H1 (cell line): ENCODE results near the gene COX6A2. TPM values are rescaled to one million over a fixed set of nuclear protein-coding genes. Genes with fewer than 3 reads are reported as not detected.

ENCODE experiments used
- CTCF ChIA-PET: fragments of 300-600 bp; sonication (Branson Sonifier 250); formaldehyde crosslinking; loops from one replicate; lab custom pipeline; 2021; ENCODE audit not compliant: partially characterized antibody; lab: Charles Lee
- POLR2A ChIA-PET: fragments of 300-600 bp; sonication (Branson Sonifier 250); formaldehyde crosslinking; loops from one replicate; lab custom pipeline; 2021; ENCODE audit warnings: inconsistent platforms; ENCODE audit not compliant: partially characterized antibody; lab: Charles Lee
- DNase-seq, 2 experiments: peaks; one replicate each; pipeline versions ENCODE4 v3.0.0 to v3.0.0-alpha.2; 2010 to 2022; ENCODE audit warnings: low spot score in 2 of 2, low read depth in 1 of 2, mixed read lengths in 1 of 2
- FAIRE-seq: peaks from 2 replicates; lab custom pipeline; 2011; peaks lifted over from hg19 to GRCh38; lab: Jason Lieb, UNC
- H2AFZ ChIP-seq: 2 replicates; pipeline ENCODE4 v1.8.1; 2012; ENCODE audit warnings: low read length, inconsistent platforms
- H2AK5ac ChIP-seq: 2 replicates; pipeline ENCODE4 v1.6.1; 2013; ENCODE audit warnings: low read depth, low read length
- H2BK120ac ChIP-seq: replicated peaks from 2 replicates; pipeline ENCODE3; 2013; ENCODE audit warnings: low read depth, low read length, inconsistent platforms
- H2BK12ac ChIP-seq: 2 replicates; pipeline ENCODE4 v1.6.1; 2013; ENCODE audit warnings: low read depth, low read length
- H2BK15ac ChIP-seq: 2 replicates; pipeline ENCODE4 v1.6.1; 2013; ENCODE audit warnings: low read length
- H2BK20ac ChIP-seq: 2 replicates; pipeline ENCODE4 v1.6.1; 2013; ENCODE audit warnings: low read length
- H2BK5ac ChIP-seq: 2 replicates; pipeline ENCODE4 v1.6.1; 2013; ENCODE audit warnings: low read depth, low read length
- H3K14ac ChIP-seq: 2 replicates; pipeline ENCODE4 v1.6.1; 2013; ENCODE audit warnings: inconsistent platforms; ENCODE audit not compliant: insufficient read length
- H3K18ac ChIP-seq: 2 replicates; pipeline ENCODE4 v1.6.1; 2013; ENCODE audit warnings: low read length; ENCODE audit errors: extremely low read depth
- H3K23ac ChIP-seq: 2 replicates; pipeline ENCODE4 v1.6.1; 2013; ENCODE audit warnings: inconsistent platforms; ENCODE audit not compliant: insufficient read length
- H3K23me2 ChIP-seq: 2 replicates; pipeline ENCODE4 v1.6.1; 2013; ENCODE audit warnings: low read depth, low read length
- H3K27ac ChIP-seq: 2 replicates; pipeline ENCODE4 v1.6.1; 2011; ENCODE audit warnings: low read depth, low read length, inconsistent platforms
- H3K27me3 ChIP-seq, 4 experiments: replicated peaks in 1 of 4; 1 replicate in 1 of 4; 2 replicates in 3 of 4; pipeline versions ENCODE4 v1.6.1 to v1.8.1; 2011 to 2013; ENCODE audit warnings: low read length in 3 of 4, mild to moderate bottlenecking in 3 of 4, inconsistent platforms in 2 of 4, mixed read lengths in 2 of 4, moderate library complexity in 1 of 4; ENCODE audit not compliant: control insufficient read depth in 3 of 4, insufficient read depth in 3 of 4; ENCODE audit errors: extremely low read depth in 1 of 4
- H3K36me3 ChIP-seq, 4 experiments: 2 replicates each; pipeline versions ENCODE4 v1.6.1 to v1.8.1; 2011 to 2013; ENCODE audit warnings: mild to moderate bottlenecking in 4 of 4, low read length in 3 of 4, moderate library complexity in 2 of 4, control low read depth in 1 of 4, inconsistent platforms in 1 of 4; ENCODE audit not compliant: insufficient read depth in 4 of 4, control insufficient read depth in 2 of 4
- H3K4ac ChIP-seq: replicated peaks from 2 replicates; pipeline ENCODE3; 2013; ENCODE audit warnings: low read length, low read depth, mixed read lengths, inconsistent platforms; ENCODE audit not compliant: insufficient read length
- H3K4me1 ChIP-seq, 4 experiments: replicated peaks in 1 of 4; 1 replicate in 1 of 4; 2 replicates in 3 of 4; pipeline versions ENCODE4 v1.6.1 to v1.8.1; 2011 to 2013; ENCODE audit warnings: low read length in 3 of 4, inconsistent platforms in 2 of 4, mixed read lengths in 1 of 4; ENCODE audit not compliant: insufficient read depth in 4 of 4, control insufficient read depth in 3 of 4
- H3K4me2 ChIP-seq, 2 experiments: 2 replicates each; pipeline versions ENCODE4 v1.6.1 to v1.8.1; 2011 to 2013; ENCODE audit warnings: low read depth in 2 of 2, low read length in 2 of 2, control low read depth in 1 of 2, inconsistent platforms in 1 of 2, mild to moderate bottlenecking in 1 of 2; ENCODE audit not compliant: insufficient read depth in 1 of 2
- H3K4me3 ChIP-seq, 4 experiments: fragments of 200-600, 300-600 bp in 1 of 4; sonication (generic), shearing (Covaris generic), sonication (Bioruptor Twin) in 1 of 4; 2 replicates each; pipeline versions ENCODE4 v1.5.1 to v1.8.1; 2011 to 2016; ENCODE audit warnings: low read length in 4 of 4, low read depth in 3 of 4, control low read depth in 2 of 4, inconsistent platforms in 2 of 4, mild to moderate bottlenecking in 2 of 4, mixed read lengths in 1 of 4, moderate library complexity in 1 of 4; ENCODE audit not compliant: insufficient read depth in 2 of 4; ENCODE audit errors: extremely low read depth in 1 of 4
- H3K56ac ChIP-seq: replicated peaks from 2 replicates; pipeline ENCODE3; 2013; ENCODE audit warnings: low read depth, mild to moderate bottlenecking, mixed read lengths, low read length, inconsistent platforms; ENCODE audit not compliant: insufficient read length
- H3K79me1 ChIP-seq: 2 replicates; pipeline ENCODE4 v1.6.1; 2013; ENCODE audit warnings: low read depth, low read length, control low read depth
- H3K79me2 ChIP-seq, 2 experiments: 2 replicates each; pipeline versions ENCODE4 v1.6.1 to v1.8.1; 2012 to 2013; ENCODE audit warnings: low read length in 2 of 2, mild to moderate bottlenecking in 2 of 2, inconsistent platforms in 1 of 2; ENCODE audit not compliant: insufficient read depth in 2 of 2, control insufficient read depth in 1 of 2
- H3K9ac ChIP-seq, 4 experiments: replicated peaks in 1 of 4; 1 replicate in 1 of 4; 2 replicates in 3 of 4; pipeline versions ENCODE4 v1.6.1 to v1.8.1; 2011 to 2013; ENCODE audit warnings: low read depth in 3 of 4, low read length in 3 of 4, control low read depth in 2 of 4, mild to moderate bottlenecking in 2 of 4, moderate library complexity in 2 of 4, inconsistent platforms in 1 of 4; ENCODE audit errors: extremely low read depth in 1 of 4
- H3K9me3 ChIP-seq, 2 experiments: 2 replicates each; pipeline versions ENCODE4 v1.6.1 to v1.8.1; 2012 to 2013; ENCODE audit warnings: mild to moderate bottlenecking in 2 of 2, moderate library complexity in 2 of 2, control low read depth in 1 of 2, inconsistent platforms in 1 of 2, low read depth in 1 of 2, low read length in 1 of 2, mixed read lengths in 1 of 2; ENCODE audit not compliant: insufficient read depth in 2 of 2
- H4K20me1 ChIP-seq, 2 experiments: replicated peaks in 1 of 2; 2 replicates each; pipeline versions ENCODE3 to v1.8.1; 2011 to 2013; ENCODE audit warnings: inconsistent platforms in 2 of 2, low read length in 2 of 2, mild to moderate bottlenecking in 1 of 2; ENCODE audit not compliant: insufficient read depth in 2 of 2, control insufficient read depth in 1 of 2
- H4K5ac ChIP-seq: 2 replicates; pipeline ENCODE4 v1.6.1; 2013; ENCODE audit warnings: low read length, low read depth, mixed read lengths, inconsistent platforms; ENCODE audit not compliant: insufficient read length
- H4K8ac ChIP-seq: 2 replicates; pipeline ENCODE4 v1.8.0; 2013; ENCODE audit warnings: mild to moderate bottlenecking, moderate library complexity, low read length, inconsistent platforms; ENCODE audit not compliant: insufficient read depth; ENCODE audit errors: extremely low read depth
- H4K91ac ChIP-seq: replicated peaks from 2 replicates; pipeline ENCODE3; 2013; ENCODE audit warnings: low read length, mixed read lengths, inconsistent platforms; ENCODE audit not compliant: insufficient read length
- BACH1 ChIP-seq: IDR thresholded peaks from 2 replicates; pipeline ENCODE4 v1.6.1; 2012; ENCODE audit warnings: low read length, improper control_type of control experiment
- EP300 ChIP-seq, 2 experiments: IDR thresholded peaks; 1 replicate in 1 of 2; 2 replicates in 1 of 2; pipeline ENCODE4 v1.6.1; 2011 to 2012; ENCODE audit warnings: low read depth in 2 of 2, low read length in 2 of 2, mild to moderate bottlenecking in 2 of 2, borderline replicate concordance in 1 of 2, inconsistent platforms in 1 of 2, moderate library complexity in 1 of 2
- POLR2A ChIP-seq, 2 experiments: IDR thresholded peaks; 1 replicate in 1 of 2; 2 replicates in 1 of 2; pipeline ENCODE4 v1.6.1; 2011; ENCODE audit warnings: low read depth in 2 of 2, low read length in 2 of 2, mild to moderate bottlenecking in 2 of 2; ENCODE audit errors: control extremely low read depth in 1 of 2
- POU5F1 ChIP-seq: IDR thresholded peaks from 2 replicates; pipeline ENCODE4 v1.6.1; 2011; ENCODE audit warnings: low read depth, mild to moderate bottlenecking, low read length, moderate library complexity
- RNF2 ChIP-seq: fragments of 200-900, 300-1000 bp; sonication (generic); IDR thresholded peaks from 2 replicates; pipeline ENCODE4 v1.7.1; 2016; ENCODE audit warnings: borderline replicate concordance, low read depth, mild to moderate bottlenecking, antibody characterized with exemption, low read length; ENCODE audit not compliant: poor library complexity, severe bottlenecking; ENCODE audit errors: missing control alignments
- SIRT6 ChIP-seq: IDR thresholded peaks from one replicate; pipeline ENCODE4 v1.7.1; 2012; ENCODE audit warnings: low read length, inconsistent platforms
- SUZ12 ChIP-seq: fragments of 200-600 bp; sonication (generic); IDR thresholded peaks from 2 replicates; pipeline ENCODE4 v1.6.1; 2012; ENCODE audit warnings: mild to moderate bottlenecking, inconsistent platforms, low read length, moderate library complexity, mixed read lengths
- WGBS, 2 experiments: shearing (Covaris generic) in 1 of 2; methylation state at CpG; one replicate each; pipeline versions ENCODE4 v1.1.6 to v1.1.7; 2013 to 2015; ENCODE audit warnings: low lambda C conversion rate in 2 of 2, mixed read lengths in 2 of 2, inconsistent platforms in 1 of 2, low coverage in 1 of 2, missing lambda C conversion rate in 1 of 2; ENCODE audit not compliant: insufficient replicate concordance in 2 of 2, insufficient coverage in 1 of 2, insufficient read length in 1 of 2; ENCODE audit errors: extremely low coverage in 1 of 2, missing lambda C conversion rate in 1 of 2; 5-methylcytosine and 5-hydroxymethylcytosine counted together
- polyA plus RNA-seq, 7 experiments: library from polyadenylated mRNA; depleted of rRNA in 3 of 7; stranded (reverse) in 5 of 7; unstranded in 2 of 7; fragments of >200 nt in 5 of 7; fragments of 200-250 nt in 2 of 7; gene quantifications; 1 replicate in 5 of 7; 2 replicates in 1 of 7; 4 replicates in 1 of 7; pipeline versions ENCODE4 v1.2.1 to v1.2.3, GENCODE V29; 2011 to 2013; ENCODE audit warnings: missing spikeins in 2 of 7, mixed read lengths in 2 of 7
- total RNA-seq: library from RNA; stranded (reverse); fragmentation: NEBNext Ultra II Directional; extraction: Animal tissue kit (Norgen Biotek cat#: 25700); gene quantifications from 2 replicates; pipeline ENCODE4 v1.2.1, GENCODE V29; 2021
- TF ChIP-seq, protein P1 (sequence below), 3 experiments: IDR thresholded peaks; 1 replicate in 2 of 3; 2 replicates in 1 of 3; pipeline versions ENCODE4 v1.5.1 to v1.6.1; 2011; ENCODE audit warnings: low read length in 3 of 3, mild to moderate bottlenecking in 3 of 3, inconsistent platforms in 2 of 3, low read depth in 1 of 3, moderate library complexity in 1 of 3; ENCODE audit not compliant: insufficient read depth in 1 of 3; ENCODE audit errors: control extremely low read depth in 1 of 3

COX6A2 gene
- total and polyA plus RNA-seq, 2 of the 8 experiments (the other 6 are each of a cell fraction or from before 2014, with no cell fraction given): 0.79 TPM; not detected in 1

DNA sequence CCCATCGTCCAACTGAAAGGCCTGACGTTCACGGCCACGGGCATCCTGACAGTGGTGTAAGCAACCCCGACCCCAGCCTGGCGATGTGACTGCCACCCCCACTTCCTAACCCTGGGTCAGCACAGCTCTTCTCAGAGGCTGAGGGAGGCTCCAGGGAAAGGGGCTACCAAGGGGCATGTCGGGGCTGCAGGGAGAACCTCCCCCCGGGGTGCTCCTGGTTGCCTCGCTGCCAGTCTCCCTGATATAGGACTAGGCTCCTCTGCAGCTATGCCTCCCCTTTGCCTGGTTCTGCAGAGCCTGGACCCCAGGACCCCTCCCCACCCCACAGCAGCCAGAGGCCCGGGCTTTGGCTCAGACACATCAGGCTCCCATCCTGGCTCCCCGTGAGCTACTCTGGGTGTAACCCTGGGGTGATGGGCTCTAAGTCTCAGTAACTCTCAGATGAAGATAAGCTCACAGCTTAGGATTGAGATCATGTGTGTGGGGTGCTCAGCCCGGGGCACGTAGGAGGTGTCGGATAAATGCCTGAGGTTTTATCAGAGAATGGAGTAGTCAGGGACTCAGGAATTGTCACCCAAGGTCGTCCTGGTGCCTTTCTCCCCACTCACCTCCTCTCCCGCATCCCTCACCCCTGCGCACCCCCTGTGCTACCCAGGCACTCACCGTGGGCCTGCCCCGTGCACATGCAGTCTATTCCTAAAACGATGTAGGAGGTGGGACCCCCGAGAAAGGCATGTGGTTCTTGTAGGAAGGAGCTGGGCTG, 24.4 kb downstream of the COX6A2 start:
- Histone ChIP-seq H3K18ac (no peak overlapping the region), H3K56ac (no peak overlapping the region), H2BK120ac (no peak overlapping the region), H3K23ac (no peak overlapping the region), H3K4me2 (no peak overlapping the region), H3K9ac (no peak overlapping the region), H2AK5ac (no peak overlapping the region), H4K91ac (no peak overlapping the region), H3K9me3 (no peaks in the 10 kb centered on the region), H2BK20ac (no peak overlapping the region), H3K27me3 (no peaks in the 10 kb centered on the region), H2BK15ac (no peak overlapping the region), H2AFZ (no peak overlapping the region), H3K23me2 (no peaks in the 10 kb centered on the region), H3K4me3 (no peak overlapping the region), H2BK12ac (no peak overlapping the region), H2BK5ac (no peak overlapping the region), H3K36me3 (no peaks in the 10 kb centered on the region), H3K4me1 (no peaks in the 10 kb centered on the region), H4K20me1 (no peaks in the 10 kb centered on the region), H3K4ac (no peak overlapping the region), H3K14ac (no peak overlapping the region), H3K27ac (no peak overlapping the region), H4K8ac (peak overlapping the region; percentile 14; the same call in 1 of the 2 replicates), H3K79me2 (no peaks in the 10 kb centered on the region), H4K5ac (no peak overlapping the region), H3K79me1 (no peaks in the 10 kb centered on the region)
- FAIRE-seq (no peak), DNase-seq (no peak)
- 93% methylated on average over 19 of the region's 21 CpGs; no CpG with 5 or more reads in 1 of the 2 experiments for WGBS, 2 experiments
- POLR2A ChIA-PET: no interaction called here
- CTCF ChIA-PET: interaction anchor here (0.8 kb wide), 1 partner anchor 15 kb away, joined by 4 read pairs; no protein-coding TSS in a partner anchor
- TF ChIP-seq, protein P1, sequence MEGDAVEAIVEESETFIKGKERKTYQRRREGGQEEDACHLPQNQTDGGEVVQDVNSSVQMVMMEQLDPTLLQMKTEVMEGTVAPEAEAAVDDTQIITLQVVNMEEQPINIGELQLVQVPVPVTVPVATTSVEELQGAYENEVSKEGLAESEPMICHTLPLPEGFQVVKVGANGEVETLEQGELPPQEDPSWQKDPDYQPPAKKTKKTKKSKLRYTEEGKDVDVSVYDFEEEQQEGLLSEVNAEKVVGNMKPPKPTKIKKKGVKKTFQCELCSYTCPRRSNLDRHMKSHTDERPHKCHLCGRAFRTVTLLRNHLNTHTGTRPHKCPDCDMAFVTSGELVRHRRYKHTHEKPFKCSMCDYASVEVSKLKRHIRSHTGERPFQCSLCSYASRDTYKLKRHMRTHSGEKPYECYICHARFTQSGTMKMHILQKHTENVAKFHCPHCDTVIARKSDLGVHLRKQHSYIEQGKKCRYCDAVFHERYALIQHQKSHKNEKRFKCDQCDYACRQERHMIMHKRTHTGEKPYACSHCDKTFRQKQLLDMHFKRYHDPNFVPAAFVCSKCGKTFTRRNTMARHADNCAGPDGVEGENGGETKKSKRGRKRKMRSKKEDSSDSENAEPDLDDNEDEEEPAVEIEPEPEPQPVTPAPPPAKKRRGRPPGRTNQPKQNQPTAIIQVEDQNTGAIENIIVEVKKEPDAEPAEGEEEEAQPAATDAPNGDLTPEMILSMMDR (IDR thresholded peaks at IDR 0.05; ENCODE audit: control extremely low read depth in 1 of 3, insufficient read depth in 1 of 3, low read depth in 1 of 3, low read length in 3 of 3): no peak
- TF ChIP-seq POLR2A (IDR thresholded peaks at IDR 0.05; ENCODE audit: control extremely low read depth in 1 of 2, low read depth in 2 of 2, low read length in 2 of 2) (no peak), SUZ12 (no peak), EP300 (IDR thresholded peaks at IDR 0.05; ENCODE audit: borderline replicate concordance in 1 of 2, low read depth in 2 of 2, low read length in 2 of 2) (no peak), BACH1 (no peak), RNF2 (no peak), SIRT6 (no peak), POU5F1 (no peak)
